ENCODE results near the gene SNX15.
A peak's percentile ranks its signal among the peaks of the same experiment; 100 is the strongest.

The SNX15 gene

GRCh38 chr11:65043881-65044501 lies 16.8 kb downstream of the SNX15 start:
- H3K36me3 Mint-ChIP-seq (ENCODE audit: low read depth): peaks cover 6% of the 10 kb centered on the region
- H3K9me3 Mint-ChIP-seq: no peaks in the 10 kb centered on the region
- H3K27me3 Mint-ChIP-seq (ENCODE audit: low read depth): peaks cover 3% of the 10 kb centered on the region
- H3K4me3 Mint-ChIP-seq: peak overlapping the region in 2 of 3 experiments; percentile 31 to 44
- no peak overlapping the region for H3K27ac Mint-ChIP-seq
- peaks cover 13% of the 10 kb centered on the region for H3K4me1 Mint-ChIP-seq
- TF ChIP-seq, protein P1, sequence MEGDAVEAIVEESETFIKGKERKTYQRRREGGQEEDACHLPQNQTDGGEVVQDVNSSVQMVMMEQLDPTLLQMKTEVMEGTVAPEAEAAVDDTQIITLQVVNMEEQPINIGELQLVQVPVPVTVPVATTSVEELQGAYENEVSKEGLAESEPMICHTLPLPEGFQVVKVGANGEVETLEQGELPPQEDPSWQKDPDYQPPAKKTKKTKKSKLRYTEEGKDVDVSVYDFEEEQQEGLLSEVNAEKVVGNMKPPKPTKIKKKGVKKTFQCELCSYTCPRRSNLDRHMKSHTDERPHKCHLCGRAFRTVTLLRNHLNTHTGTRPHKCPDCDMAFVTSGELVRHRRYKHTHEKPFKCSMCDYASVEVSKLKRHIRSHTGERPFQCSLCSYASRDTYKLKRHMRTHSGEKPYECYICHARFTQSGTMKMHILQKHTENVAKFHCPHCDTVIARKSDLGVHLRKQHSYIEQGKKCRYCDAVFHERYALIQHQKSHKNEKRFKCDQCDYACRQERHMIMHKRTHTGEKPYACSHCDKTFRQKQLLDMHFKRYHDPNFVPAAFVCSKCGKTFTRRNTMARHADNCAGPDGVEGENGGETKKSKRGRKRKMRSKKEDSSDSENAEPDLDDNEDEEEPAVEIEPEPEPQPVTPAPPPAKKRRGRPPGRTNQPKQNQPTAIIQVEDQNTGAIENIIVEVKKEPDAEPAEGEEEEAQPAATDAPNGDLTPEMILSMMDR (IDR thresholded peaks at IDR 0.05; ENCODE audit: unreplicated experiment in 3 of 3): no peak

GRCh38 chr11:65045061-65045460 lies 17.8 kb downstream of the SNX15 start:
- Mint-ChIP-seq H3K4me3 (no peak overlapping the region), H3K9me3 (no peaks in the 10 kb centered on the region), H3K27me3 (ENCODE audit: low read depth) (peaks cover 3% of the 10 kb centered on the region), H3K36me3 (ENCODE audit: low read depth) (peaks cover 6% of the 10 kb centered on the region), H3K27ac (no peak overlapping the region), H3K4me1 (peaks cover 13% of the 10 kb centered on the region)
- TF ChIP-seq, protein P1 (IDR thresholded peaks at IDR 0.05; ENCODE audit: unreplicated experiment in 3 of 3): no peak

- Mint-ChIP-seq H3K9me3 (no peaks in the 10 kb centered on the region), H3K4me3 (no peak overlapping the region), H3K4me1 (peaks cover 10% of the 10 kb centered on the region), H3K27me3 (ENCODE audit: low read depth) (peaks cover 2% of the 10 kb centered on the region), H3K27ac (no peak overlapping the region), H3K36me3 (ENCODE audit: low read depth) (peaks cover 6% of the 10 kb centered on the region)
- TF ChIP-seq, protein P1 (IDR thresholded peaks at IDR 0.05; ENCODE audit: unreplicated experiment in 3 of 3): no peak
Measured at GRCh38 chr11:65045728-65046127, 18.5 kb downstream of the SNX15 start.

DNA sequence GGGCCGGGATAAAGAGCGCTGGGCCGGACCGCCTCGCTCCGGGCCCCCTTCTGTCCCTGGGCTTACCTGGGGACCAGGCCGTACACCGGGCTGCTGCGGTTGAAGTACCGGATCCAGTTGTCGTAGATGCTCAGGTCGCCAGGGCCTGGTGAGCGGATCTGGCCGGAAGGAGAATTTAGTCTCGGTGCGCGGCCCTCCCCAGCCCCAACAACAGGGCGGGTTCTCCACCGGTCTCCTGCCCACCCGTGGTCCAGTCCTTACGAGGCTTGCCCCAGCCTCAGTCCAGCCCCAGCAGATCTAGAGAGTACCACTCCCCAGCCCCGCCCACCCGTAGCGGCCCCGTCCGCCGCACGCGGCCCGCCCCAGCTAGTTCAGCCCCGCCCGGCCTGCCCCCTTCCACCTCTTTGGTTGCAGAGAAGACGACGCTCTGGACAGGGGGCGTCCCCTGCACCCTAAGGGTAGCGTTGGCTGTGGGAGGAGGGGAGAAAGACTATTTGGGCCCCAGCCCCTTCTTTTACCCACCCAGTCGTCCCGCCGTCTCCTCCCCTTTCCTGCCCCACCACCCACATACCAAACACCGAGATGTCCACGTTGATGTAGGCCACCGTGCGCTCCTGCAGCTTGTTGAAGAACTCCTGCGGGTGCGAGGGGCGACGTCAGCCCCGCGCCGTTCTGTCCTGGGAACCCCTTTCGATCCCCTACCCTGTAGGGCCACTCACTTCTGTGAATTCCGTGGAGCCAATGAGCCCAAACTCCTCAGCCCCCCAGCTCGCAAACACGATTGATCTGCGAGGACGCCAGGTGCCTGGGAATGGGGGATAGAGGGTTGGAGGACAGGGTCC lies 20.6 kb downstream of the SNX15 start:
- Mint-ChIP-seq H3K4me3 (no peak overlapping the region), H3K27ac (no peak overlapping the region), H3K36me3 (ENCODE audit: low read depth) (peaks cover 6% of the 10 kb centered on the region), H3K27me3 (ENCODE audit: low read depth) (no peaks in the 10 kb centered on the region), H3K4me1 (peaks cover 2% of the 10 kb centered on the region), H3K9me3 (no peaks in the 10 kb centered on the region)
- TF ChIP-seq, protein P1 (IDR thresholded peaks at IDR 0.05; ENCODE audit: unreplicated experiment in 3 of 3): no peak

GRCh38 chr11:65051398-65051858 lies 24.2 kb downstream of the SNX15 start:
- H3K27me3 Mint-ChIP-seq (ENCODE audit: low read depth): peaks cover 3% of the 10 kb centered on the region
- TF ChIP-seq, protein P1 (IDR thresholded peaks at IDR 0.05; ENCODE audit: unreplicated experiment in 3 of 3): no peak
- no peaks in the 10 kb centered on the region for H3K36me3 Mint-ChIP-seq (ENCODE audit: low read depth)
- no peak overlapping the region for H3K4me3 Mint-ChIP-seq
- no peak overlapping the region for H3K27ac Mint-ChIP-seq
- H3K9me3 Mint-ChIP-seq: no peaks in the 10 kb centered on the region
- no peaks in the 10 kb centered on the region for H3K4me1 Mint-ChIP-seq

All from nephron (organoid).